HG03039 (cell line): Measurements from ENCODE around the gene ITPRIPL1.

ENCODE experiments used
- ATAC-seq: cut with Tn5 transposase; IDR thresholded peaks from one replicate; pipeline ENCODE4 v1.9.1; 2021; ENCODE audit warnings: mild to moderate bottlenecking, moderate library complexity; ENCODE audit not compliant: unreplicated experiment

ITPRIPL1 gene

DNA sequence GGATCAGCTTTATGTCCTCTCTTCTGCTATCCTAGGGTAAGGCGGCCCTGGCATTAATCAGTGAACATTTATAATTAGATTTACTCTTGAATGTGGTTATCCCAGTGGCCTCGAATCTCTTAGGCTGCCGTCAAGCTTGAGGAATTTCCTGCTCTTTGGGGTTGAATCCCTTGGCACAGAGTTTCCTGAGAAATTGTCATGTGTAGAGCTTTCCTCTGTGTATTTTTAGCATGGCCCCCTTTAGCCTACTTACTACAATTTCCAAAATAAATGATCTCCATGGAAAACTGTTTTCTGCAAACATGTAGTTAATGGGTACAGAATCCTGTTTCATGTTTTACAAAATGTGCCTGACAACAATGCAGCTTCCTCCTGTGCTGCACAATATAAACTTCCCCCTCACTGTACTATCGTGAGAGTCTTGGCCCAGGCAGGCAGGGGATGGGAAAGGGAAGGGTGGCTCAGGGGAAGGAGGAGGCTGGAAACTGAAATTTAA, 28.5 kb downstream of the ITPRIPL1 start:
- no peak for ATAC-seq

DNA sequence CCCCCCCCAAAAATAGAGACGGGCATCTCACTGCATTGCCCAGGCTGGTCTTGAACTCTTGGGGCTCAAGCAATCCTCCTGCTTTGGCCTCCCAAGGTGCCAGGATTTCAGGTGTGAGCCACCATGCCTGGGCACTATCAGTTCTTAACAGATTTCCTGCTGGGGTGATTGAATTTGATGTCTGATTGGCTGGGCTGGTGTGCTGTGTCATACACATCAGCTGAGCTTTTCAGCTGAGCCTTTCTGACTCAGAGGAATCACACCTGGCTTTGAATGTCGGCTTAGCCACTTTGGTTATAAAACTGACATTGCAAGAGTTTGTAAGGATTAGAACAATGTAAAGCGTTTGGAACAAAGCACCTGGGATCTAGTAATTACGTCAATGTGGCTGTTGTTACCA, 29.4 kb downstream of the ITPRIPL1 start:
- ATAC-seq = no peak

DNA sequence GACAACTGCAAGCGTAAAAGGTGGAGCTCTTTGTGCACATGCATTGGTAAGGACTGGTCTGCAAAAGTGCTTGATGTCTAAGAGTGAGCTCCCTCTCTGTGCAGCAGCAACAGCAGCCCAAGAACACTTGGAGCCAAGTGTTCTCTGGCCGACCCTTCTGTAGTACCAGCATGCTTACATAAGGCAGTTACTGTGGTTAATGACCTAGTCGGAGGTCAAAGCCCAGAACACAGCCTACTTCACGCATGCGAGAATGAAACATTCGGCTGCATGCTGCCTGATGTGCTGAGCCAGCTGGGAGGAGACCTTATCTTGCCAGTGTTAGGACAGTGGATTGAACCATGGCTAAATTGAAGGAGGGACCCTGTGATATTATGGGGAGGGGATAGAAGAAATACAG, 31.8 kb downstream of the ITPRIPL1 start:
- ATAC-seq = no peak

DNA sequence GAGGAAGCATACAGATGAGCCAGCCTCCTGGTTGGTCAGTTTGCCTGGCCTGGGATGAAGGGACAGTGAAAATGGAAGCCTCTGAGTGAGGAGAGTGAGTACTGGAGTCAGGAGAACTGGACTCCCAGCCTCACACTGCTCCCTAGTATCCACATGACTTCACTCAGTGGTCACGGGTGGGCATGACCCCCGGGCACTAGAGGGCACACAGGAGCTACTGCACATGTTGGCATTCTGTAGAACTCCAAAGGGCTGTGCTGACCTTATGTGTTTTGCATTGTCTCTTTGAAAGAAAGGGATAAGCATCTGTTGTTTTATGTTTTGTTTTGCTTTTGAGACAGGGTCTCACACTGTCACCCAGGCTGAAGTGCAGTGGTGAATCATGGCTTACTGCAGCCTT, 34.2 kb downstream of the ITPRIPL1 start:
- ATAC-seq = no peak

DNA sequence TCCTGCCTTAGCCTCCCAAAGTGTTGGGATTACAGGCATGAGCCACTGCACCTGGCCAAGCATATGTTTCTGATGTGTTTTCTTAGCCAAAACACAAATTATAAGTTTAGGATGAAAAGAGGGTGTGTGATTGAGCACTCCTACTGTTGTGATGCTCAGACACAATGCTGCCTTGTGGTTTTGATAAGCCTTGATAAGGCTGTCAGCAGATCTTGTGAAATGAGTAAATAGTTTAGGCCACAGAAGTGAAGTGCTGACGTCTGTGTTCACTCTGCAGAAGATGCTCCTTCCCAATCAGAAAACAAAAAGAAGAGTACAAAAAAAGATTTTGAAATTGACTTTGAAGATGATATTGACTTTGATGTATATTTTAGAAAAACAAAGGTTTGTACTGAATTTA, 34.7 kb downstream of the ITPRIPL1 start:
- ATAC-seq = no peak

DNA sequence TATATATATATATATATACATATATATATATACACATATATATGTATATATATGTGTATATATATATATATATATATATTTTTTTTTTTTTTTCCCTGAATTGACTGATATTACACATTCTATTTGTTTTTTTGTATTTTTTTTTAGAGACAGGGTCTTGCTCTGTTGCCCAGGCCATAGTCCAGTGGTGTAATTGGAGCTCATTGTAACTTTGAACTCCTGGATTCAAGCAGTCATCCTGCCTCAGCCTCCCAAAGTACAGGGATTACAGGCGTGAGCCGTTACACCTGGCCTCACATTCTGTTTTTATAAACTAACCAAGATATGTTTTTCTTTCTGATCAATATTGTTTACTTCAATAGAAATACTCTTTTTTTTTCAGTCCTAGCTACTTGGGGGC, 36.6 kb downstream of the ITPRIPL1 start:
- ATAC-seq = no peak

DNA sequence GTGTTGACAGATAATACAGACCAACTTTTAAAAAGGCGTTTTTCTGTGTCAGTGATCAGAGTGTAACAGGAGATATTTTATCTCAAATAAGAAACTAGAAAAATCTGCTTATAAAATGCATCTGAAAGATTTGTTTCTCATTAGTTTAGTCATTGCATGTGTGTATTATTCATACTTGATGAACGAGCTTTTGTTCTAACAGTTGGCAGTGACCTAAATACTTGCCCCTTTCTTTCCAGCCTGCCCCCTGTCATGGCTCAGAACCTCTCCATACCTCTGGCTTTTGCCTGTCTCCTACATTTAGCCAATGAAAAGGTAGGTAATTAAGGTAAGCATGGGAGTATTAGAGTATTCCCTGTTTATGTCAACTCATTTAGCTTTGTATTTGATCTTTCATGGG, 44.1 kb downstream of the ITPRIPL1 start:
- ATAC-seq = no peak

DNA sequence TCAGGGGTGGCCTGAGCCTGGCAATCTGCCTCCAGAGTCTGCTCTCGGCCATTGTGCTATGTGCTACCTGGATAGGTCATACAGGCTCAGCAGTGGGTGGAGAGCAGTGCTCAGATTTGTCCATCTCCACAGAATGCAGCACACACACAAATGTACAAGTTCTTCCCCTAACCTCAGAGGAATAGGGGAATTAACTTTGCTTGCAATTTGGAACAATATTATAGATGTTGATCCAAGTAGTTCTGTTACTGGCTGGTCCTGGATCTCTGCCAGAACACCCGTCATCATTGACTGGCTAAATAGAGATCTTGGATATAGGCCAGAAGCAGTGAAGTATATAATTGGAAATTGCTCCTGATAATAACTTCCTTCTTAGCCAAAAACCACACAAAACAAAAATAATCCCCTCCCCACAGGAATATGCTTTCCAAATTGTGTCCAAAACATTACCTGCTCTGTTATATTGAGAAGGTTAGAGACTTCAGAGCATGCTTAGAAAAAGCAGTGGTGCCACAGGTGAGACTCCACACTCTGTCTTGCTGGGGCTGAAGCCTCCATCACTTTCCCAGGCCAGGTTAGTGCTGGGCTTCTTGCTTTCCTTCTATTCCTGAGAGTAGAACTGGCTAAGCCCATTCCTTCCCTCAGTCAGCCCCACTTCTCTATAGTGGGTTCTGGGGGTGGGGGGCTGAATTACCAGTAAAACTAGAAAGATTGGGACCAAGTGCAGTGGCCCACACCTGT, 49.3 kb downstream of the ITPRIPL1 start:
- ATAC-seq = no peak
